ENCODE results near the gene XYLT1.
A peak's percentile ranks its signal among the peaks of the same experiment; 100 is the strongest.

Gene XYLT1

GRCh38 chr16:17215306-17215705 lies 255.5 kb downstream of the XYLT1 start:
- no peak for DNase-seq

- DNase-seq = no peak
These were observed 256.8 kb downstream of the XYLT1 start for GRCh38 chr16:17213974-17214373.

GRCh38 chr16:17213025-17213424 lies 257.7 kb downstream of the XYLT1 start:
- no peak for DNase-seq

- DNase-seq = no peak
These were observed 258.2 kb downstream of the XYLT1 start for GRCh38 chr16:17212606-17213005.

GRCh38 chr16:17211797-17212196 lies 259.0 kb downstream of the XYLT1 start:
- DNase-seq = peak; percentile 59

GRCh38 chr16:17206712-17207111 lies 264.0 kb downstream of the XYLT1 start:
- DNase-seq = no peak

- DNase-seq = no peak
These were observed 265.2 kb downstream of the XYLT1 start for GRCh38 chr16:17205279-17206211.

- DNase-seq = no peak
These were observed 266.1 kb downstream of the XYLT1 start for GRCh38 chr16:17204644-17205043.

GRCh38 chr16:17204206-17204605 lies 266.6 kb downstream of the XYLT1 start:
- no peak for DNase-seq

GRCh38 chr16:17203424-17203823 lies 267.3 kb downstream of the XYLT1 start:
- DNase-seq = no peak

- DNase-seq = no peak
These were observed 271.6 kb downstream of the XYLT1 start for GRCh38 chr16:17199135-17199534.

GRCh38 chr16:17196526-17196925 lies 274.2 kb downstream of the XYLT1 start:
- no peak for DNase-seq

GRCh38 chr16:17194190-17194780 lies 276.5 kb downstream of the XYLT1 start:
- peak; percentile 86 for DNase-seq

GRCh38 chr16:17193566-17194100 lies 277.1 kb downstream of the XYLT1 start:
- no peak for DNase-seq

- DNase-seq = no peak
These were observed 286.7 kb downstream of the XYLT1 start for GRCh38 chr16:17184026-17184425.

- DNase-seq = no peak
These were observed 292.5 kb downstream of the XYLT1 start for GRCh38 chr16:17177959-17178905.

- no peak for DNase-seq
These were observed 293.4 kb downstream of the XYLT1 start for GRCh38 chr16:17177242-17177958.

- DNase-seq = no peak
These were observed 294.6 kb downstream of the XYLT1 start for GRCh38 chr16:17176199-17176598.

- DNase-seq = no peak
These were observed 297.5 kb downstream of the XYLT1 start for GRCh38 chr16:17173281-17173680.

- no peak for DNase-seq
These were observed 299.3 kb downstream of the XYLT1 start for GRCh38 chr16:17171250-17172143.

- DNase-seq = no peak
These were observed 300.3 kb downstream of the XYLT1 start for GRCh38 chr16:17170435-17170834.

All from activated CD8-positive, alpha-beta memory T cell treated with anti-CD3 and anti-CD28 coated beads for 24 hours (primary cell).